Measurements from ENCODE around the gene RGS19. TPM values are rescaled to one million over a fixed set of nuclear protein-coding genes. Genes with fewer than 3 reads are reported as not detected.

The RGS19 gene

GRCh38 chr20:64023361-64024140 is 55.8 kb downstream of the RGS19 start:
- H3K9me3 ChIP-seq (replicated peaks; ENCODE audit: low read length): no peaks in the 10 kb centered on the region
- H3K4me1 ChIP-seq (ENCODE audit: control insufficient read depth, insufficient read depth, low read length): no peaks in the 10 kb centered on the region
- H3K4me3 ChIP-seq (ENCODE audit: low read length): no peak overlapping the region
- peaks cover 73% of the 10 kb centered on the region for H3K36me3 ChIP-seq (ENCODE audit: insufficient read depth, low read length)
- H3K4me2 ChIP-seq (ENCODE audit: low read length): no peak overlapping the region
- H3K27me3 ChIP-seq (ENCODE audit: control insufficient read depth, insufficient read depth, low read length): no peaks in the 10 kb centered on the region
- no peak overlapping the region for H3K9ac ChIP-seq (ENCODE audit: low read depth, low read length)

Small RNA genes lying within 50 kb of the gene (small RNA-seq; reads per million reads assigned to genes)
- gene AL355803.1 (not detected), gene MIR6813 (not detected)

Measured in skeletal muscle satellite cell (primary cell).